Measurements from ENCODE around the gene PLPP4.

DNA sequence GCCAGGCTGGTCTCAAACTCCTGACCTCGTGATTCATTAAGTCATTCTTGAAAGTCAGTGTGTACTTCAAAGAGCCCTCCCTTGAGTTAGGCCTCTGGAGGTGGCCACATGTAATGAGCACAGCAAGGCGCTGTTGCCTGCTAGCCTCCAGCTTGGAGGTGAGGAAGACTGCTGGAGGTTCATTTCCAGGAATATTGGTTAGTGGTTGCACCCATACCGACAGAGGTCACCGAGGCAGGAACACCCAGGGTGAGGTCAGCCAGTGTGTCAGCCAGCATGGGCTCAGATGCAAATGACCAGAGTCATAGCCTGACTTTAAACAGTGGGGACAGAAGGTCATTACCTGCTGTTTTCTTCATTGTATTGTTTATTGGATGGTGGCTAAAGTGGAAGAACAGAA lies 85.0 kb downstream of the PLPP4 start:
- TF ChIP-seq RAD21 (conservative IDR thresholded peaks at IDR 0.05) (no peak), EZH2 (IDR thresholded peaks at IDR 0.05; ENCODE audit: borderline replicate concordance, insufficient read depth, low read length, poor library complexity, severe bottlenecking) (no peak), EP300 (conservative IDR thresholded peaks at IDR 0.05; ENCODE audit: poor library complexity, severe bottlenecking) (no peak), POLR2AphosphoS5 (IDR thresholded peaks at IDR 0.05) (no peak), TAF1 (IDR thresholded peaks at IDR 0.05; ENCODE audit: low read depth) (no peak), SMC3 (conservative IDR thresholded peaks at IDR 0.05; ENCODE audit: poor library complexity) (no peak), MXI1 (conservative IDR thresholded peaks at IDR 0.05; ENCODE audit: poor library complexity, severe bottlenecking) (no peak)
- TF ChIP-seq, protein P1, sequence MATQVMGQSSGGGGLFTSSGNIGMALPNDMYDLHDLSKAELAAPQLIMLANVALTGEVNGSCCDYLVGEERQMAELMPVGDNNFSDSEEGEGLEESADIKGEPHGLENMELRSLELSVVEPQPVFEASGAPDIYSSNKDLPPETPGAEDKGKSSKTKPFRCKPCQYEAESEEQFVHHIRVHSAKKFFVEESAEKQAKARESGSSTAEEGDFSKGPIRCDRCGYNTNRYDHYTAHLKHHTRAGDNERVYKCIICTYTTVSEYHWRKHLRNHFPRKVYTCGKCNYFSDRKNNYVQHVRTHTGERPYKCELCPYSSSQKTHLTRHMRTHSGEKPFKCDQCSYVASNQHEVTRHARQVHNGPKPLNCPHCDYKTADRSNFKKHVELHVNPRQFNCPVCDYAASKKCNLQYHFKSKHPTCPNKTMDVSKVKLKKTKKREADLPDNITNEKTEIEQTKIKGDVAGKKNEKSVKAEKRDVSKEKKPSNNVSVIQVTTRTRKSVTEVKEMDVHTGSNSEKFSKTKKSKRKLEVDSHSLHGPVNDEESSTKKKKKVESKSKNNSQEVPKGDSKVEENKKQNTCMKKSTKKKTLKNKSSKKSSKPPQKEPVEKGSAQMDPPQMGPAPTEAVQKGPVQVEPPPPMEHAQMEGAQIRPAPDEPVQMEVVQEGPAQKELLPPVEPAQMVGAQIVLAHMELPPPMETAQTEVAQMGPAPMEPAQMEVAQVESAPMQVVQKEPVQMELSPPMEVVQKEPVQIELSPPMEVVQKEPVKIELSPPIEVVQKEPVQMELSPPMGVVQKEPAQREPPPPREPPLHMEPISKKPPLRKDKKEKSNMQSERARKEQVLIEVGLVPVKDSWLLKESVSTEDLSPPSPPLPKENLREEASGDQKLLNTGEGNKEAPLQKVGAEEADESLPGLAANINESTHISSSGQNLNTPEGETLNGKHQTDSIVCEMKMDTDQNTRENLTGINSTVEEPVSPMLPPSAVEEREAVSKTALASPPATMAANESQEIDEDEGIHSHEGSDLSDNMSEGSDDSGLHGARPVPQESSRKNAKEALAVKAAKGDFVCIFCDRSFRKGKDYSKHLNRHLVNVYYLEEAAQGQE (IDR thresholded peaks at IDR 0.05; ENCODE audit: borderline replicate concordance), result no peak
- TF ChIP-seq, protein P2, sequence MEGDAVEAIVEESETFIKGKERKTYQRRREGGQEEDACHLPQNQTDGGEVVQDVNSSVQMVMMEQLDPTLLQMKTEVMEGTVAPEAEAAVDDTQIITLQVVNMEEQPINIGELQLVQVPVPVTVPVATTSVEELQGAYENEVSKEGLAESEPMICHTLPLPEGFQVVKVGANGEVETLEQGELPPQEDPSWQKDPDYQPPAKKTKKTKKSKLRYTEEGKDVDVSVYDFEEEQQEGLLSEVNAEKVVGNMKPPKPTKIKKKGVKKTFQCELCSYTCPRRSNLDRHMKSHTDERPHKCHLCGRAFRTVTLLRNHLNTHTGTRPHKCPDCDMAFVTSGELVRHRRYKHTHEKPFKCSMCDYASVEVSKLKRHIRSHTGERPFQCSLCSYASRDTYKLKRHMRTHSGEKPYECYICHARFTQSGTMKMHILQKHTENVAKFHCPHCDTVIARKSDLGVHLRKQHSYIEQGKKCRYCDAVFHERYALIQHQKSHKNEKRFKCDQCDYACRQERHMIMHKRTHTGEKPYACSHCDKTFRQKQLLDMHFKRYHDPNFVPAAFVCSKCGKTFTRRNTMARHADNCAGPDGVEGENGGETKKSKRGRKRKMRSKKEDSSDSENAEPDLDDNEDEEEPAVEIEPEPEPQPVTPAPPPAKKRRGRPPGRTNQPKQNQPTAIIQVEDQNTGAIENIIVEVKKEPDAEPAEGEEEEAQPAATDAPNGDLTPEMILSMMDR (IDR thresholded peaks at IDR 0.05; ENCODE audit: poor library complexity, severe bottlenecking), result no peak

Data from neural cell (in vitro differentiated cells).